ENCODE data around the gene FBXO5.
A peak's percentile ranks its signal among the peaks of the same experiment; 100 is the strongest.
"Not testable (repeated sequence)": the region's sequence is repeated elsewhere in the genome, so short reads cannot be mapped to it uniquely, and the experiment has no call there.

The FBXO5 gene

GRCh38 chr6:152982904-152983636, at the start of gene FBXO5:
TSS of gene FBXO5 (minus strand) at chr6:152983041. CDS start at chr6:152982959, 82 bp downstream.
- peak; percentile 70 for FAIRE-seq

- FAIRE-seq = peak; percentile 98
Measured at GRCh38 chr6:153032255-153032882, 49.5 kb upstream of the FBXO5 start.

GRCh38 chr6:153031335-153031955, 48.6 kb upstream of the FBXO5 start:
- FAIRE-seq = no peak

GRCh38 chr6:153028963-153029362, 46.1 kb upstream of the FBXO5 start:
- no peak for FAIRE-seq

GRCh38 chr6:153028286-153028685, 45.4 kb upstream of the FBXO5 start:
- no peak for FAIRE-seq

- FAIRE-seq = no peak
Measured at GRCh38 chr6:153027480-153027879, 44.6 kb upstream of the FBXO5 start.

- no peak for FAIRE-seq
Measured at GRCh38 chr6:153024709-153025017, 41.8 kb upstream of the FBXO5 start.

- FAIRE-seq = no peak
Measured at GRCh38 chr6:153023977-153024708, 41.3 kb upstream of the FBXO5 start.

GRCh38 chr6:153018355-153018754, 35.5 kb upstream of the FBXO5 start:
- no peak for FAIRE-seq

- FAIRE-seq = no peak
Measured at GRCh38 chr6:153016846-153017245, 34.0 kb upstream of the FBXO5 start.

GRCh38 chr6:153015094-153015640, 32.3 kb upstream of the FBXO5 start:
- FAIRE-seq = no peak

- FAIRE-seq = no peak
Measured at GRCh38 chr6:153013438-153013837, 30.6 kb upstream of the FBXO5 start.

- no peak for FAIRE-seq
Measured at GRCh38 chr6:153012856-153013255, 30.0 kb upstream of the FBXO5 start.

- FAIRE-seq = no peak
Measured at GRCh38 chr6:153003366-153003690, 20.5 kb upstream of the FBXO5 start.

- peak; percentile 91 for FAIRE-seq
Measured at GRCh38 chr6:153002613-153003365, 19.9 kb upstream of the FBXO5 start, which contains the start of gene MTRF1L. TSS of gene MTRF1L (minus strand) at chr6:153002709. CDS start at chr6:153002685, 24 bp downstream.

- FAIRE-seq = no peak
Measured at GRCh38 chr6:153001767-153002612, 19.1 kb upstream of the FBXO5 start.

- not testable (repeated sequence) for FAIRE-seq
Measured at GRCh38 chr6:153000790-153001189, 17.9 kb upstream of the FBXO5 start.

- no peak for FAIRE-seq
Measured at GRCh38 chr6:153000243-153000642, 17.4 kb upstream of the FBXO5 start.

GRCh38 chr6:152999538-152999937, 16.7 kb upstream of the FBXO5 start:
- FAIRE-seq = not testable (repeated sequence)

GRCh38 chr6:152993847-152994246, 11.0 kb upstream of the FBXO5 start:
- no peak for FAIRE-seq

GRCh38 chr6:152993431-152993830, 10.6 kb upstream of the FBXO5 start:
- no peak for FAIRE-seq

Measured in endometrium (tissue), 2 donors.